HG03064 (cell line): Measurements from ENCODE around the gene PRELP.
"Not testable (repeated sequence)": the region's sequence is repeated elsewhere in the genome, so short reads cannot be mapped to it uniquely, and the experiment has no call there.

ENCODE experiments used
- ATAC-seq: cut with Tn5 transposase; IDR thresholded peaks from one replicate; pipeline ENCODE4 v1.9.1; 2021; ENCODE audit warnings: low read depth; ENCODE audit not compliant: unreplicated experiment

Gene PRELP

DNA sequence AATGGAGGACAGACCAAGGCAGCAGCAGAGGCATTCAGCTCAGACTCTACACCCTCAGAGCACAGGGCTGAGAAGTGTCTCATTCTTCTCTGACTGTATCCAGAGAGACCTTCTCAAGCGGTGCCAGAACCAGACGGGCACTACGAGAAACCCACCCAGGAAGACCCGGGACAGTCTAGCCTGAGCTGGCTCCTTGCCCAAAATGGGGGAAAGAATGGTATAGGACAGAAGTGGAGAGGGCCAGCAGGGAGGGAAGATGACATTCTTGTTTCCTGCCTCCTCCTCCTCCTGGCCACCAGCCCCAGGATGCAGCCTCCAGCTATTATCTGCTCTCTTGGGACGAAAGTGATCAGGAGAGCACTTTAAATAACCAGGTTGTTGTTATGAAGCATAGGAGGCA is 22.6 kb upstream of the PRELP start:
- ATAC-seq = no peak

DNA sequence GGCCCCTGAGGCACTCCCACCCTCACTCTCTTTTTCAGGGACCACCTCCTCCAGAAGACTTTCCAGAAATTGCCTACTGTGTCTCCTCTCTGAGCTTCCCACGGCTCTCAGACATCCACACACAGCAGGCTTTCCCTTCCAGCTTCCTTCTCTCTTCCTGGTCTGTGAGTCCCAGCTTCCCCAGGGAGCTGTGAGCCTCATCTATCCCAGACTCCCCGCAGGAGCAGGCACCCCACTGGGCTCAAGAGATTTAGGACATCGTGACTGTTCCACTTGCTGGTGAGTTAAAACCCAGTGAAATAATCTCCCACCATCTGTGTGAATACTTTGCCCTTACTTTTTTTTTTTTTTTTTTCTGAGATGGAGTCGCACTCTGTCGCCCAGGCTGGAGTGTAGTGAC is 22.0 kb upstream of the PRELP start:
- ATAC-seq = no peak

DNA sequence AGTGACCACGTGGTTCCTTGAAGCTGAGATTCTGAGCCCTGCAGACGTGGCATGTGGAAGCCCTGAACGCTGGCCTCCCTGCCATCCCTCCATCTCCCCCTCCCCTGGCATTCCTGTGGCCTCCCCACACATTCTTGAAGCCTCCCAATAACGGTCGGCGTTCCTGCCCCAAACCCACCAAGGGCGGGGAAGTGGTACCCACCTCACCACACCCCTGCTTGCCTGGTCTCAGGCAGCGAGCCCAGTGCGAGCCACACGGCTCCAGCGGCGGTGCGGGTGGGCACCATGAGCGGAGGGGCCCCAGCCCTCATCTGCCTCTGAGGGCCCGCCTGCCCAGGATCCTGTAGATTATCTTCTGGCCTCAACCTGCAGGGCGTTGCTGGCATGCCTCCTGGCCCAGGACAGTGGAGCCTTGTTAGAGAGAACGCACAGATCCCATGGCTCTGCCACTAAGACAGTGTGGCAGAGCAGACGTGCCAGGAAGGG is 20.6 kb upstream of the PRELP start:
- ATAC-seq = no peak

DNA sequence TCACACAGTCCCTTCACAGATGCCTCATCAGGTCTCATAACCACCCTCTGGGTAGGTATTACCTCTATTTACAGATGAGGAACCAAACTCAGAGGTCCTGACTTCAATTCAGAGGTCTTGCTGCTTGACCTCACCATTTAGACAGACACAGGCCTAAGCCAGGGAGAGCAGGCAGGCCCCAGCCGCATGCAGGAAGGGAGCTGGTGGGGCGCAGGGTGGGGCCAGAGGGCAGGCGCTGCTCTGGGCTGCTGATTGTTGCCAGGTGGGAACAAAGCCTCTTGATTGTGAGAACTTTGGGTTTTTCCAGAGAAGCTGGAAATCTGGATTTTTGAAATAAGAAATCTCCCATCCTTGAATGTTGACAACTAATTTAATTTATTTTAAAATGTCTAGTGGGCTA is 19.9 kb upstream of the PRELP start:
- no peak for ATAC-seq

DNA sequence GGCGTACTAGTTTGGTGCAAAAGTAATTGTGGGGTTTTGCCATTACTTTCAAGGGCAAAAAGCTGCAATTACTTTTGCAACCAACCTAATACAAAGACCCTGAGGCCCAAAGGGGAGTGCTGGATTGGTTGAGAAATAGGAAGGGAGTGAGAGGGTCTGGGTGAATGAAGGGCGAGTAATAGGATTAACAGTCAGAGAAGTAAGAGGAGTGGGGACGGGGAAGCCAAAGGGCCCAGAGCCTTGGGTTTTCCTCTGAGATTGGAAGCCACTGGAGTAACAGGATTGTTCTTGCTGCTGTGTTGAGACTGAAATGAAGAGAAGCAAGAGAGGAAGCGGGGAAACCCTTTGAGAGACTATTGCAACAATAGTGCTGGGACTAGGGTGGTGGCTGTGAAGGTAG is 19.0 kb upstream of the PRELP start:
- ATAC-seq = no peak

DNA sequence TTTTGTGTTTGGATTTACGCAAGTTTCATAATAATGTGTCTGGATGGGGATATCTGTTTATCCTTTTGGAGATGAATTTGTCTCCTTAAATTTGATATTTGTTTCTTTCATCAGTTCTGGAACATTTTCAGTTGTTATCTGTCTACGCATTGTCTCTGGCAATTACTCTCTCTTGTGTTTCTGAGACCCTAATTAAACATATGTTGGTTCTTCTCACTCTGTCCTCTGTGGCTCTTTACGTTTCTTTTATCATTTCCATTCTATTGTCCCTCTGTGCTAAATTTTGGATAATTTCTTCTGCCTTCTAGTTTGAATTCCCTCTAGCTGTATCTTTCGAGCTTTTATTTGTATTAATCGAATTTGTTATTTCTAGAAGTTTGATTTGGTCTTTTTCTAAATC is 17.5 kb upstream of the PRELP start:
- no peak for ATAC-seq

DNA sequence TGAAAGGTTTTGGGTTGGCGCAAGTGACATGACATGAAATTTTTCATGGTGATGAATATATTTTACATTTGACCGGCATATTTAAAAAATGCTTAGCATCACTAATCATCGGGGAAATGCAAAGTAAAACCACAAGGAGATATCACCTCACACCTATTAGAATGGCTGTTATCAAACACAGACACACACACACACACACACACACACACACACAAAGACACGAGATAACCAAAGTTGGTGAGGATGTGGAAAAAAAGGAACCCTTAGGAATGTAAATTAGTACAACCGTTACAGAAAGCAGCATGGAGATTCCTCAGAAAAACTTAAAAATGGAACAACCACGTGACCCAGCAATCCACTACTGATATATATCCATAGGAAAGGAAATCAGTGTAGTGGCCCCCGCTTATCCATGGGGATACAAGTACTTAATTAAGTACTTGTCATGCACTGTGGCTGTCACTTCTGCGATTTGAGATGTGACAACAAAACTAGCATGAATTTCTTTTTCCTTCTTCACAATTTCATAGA is 15.9 kb upstream of the PRELP start:
- no peak for ATAC-seq

DNA sequence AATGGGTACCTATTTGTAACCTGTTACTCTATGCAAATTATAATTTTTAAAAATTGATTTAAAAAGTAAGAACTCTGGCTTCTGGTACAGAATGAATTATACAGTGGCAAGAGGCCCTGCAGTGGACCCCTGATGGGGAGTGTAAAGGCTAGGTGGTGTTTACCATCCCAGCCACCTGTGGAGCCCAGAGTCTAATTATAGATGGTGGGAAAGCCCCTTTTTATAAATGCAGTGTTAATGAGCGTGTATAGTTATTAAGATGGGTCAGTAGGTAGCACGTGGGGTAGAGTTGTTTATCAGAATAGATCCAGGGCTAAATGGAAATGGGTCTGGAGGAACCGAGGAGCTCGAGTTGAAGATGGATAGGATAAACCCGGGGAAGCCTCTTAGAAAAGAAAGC is 13.9 kb upstream of the PRELP start:
- ATAC-seq = no peak

DNA sequence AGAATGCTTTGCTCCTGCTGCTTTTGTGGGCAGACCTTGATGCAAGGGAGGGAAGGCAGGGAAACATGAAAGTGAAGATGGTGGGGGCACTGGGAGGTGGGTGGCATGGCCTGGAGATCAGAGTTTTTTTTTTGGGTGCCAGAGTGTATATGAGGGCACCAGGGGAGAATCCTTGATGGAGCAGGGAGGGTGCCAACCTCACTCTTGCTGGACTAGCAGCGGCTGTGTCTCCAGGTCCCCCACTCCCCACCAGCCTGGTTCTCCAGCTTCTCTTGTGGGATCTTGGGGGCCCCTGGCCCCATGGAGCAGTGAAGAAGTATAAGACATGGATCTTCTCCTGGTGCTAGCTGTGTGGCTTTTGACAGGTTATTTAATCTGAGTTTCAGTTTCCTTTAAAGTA is 13.5 kb upstream of the PRELP start:
- no peak for ATAC-seq

DNA sequence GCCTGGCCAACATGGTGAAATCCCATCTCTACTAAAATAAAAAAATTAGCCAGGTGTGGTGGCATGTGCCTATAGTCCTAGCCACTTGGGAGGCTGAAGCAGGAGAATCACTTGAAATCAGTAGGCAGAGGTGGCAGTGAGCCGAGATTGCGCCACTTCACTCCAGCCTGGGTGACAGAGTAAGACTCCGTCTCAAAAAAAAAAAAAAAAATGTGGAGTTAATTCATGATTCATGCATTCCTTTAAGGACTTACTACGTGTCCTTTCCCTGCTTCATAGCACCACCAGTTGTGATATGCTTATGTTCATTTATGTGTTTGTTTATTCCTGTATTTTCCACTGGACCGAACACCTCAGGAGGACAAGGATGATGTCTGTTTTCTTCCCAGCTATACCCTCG is 12.7 kb upstream of the PRELP start:
- no peak for ATAC-seq

DNA sequence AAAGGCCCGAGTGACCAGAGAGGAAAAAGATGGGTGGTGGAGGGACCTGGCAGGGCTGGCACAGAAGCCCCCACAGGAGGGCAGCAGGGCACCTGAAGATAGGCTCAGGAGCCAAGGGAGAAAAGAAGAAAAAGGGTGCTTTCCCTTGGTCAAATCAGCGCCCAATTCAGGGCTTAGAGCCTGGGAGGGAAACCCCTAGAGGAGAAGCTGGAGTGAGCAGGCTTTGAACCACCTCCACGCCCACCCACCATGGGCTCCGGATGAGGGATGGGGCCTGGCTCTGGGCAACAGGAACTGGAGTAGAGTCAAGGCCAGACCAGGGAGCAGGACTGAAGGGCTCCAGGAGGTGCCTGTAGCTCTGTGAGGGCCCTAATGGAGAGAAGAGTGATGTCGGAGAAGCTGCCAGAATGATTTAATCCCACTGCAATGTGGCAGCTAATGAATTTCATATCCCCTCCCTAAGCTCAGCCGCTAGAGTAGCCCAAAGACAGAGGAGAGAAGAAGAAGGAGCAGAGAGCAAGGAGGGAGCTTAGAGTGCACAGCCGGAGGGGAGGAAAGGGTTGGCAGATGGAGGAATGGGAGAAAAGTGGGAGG is 12.0 kb upstream of the PRELP start:
- ATAC-seq = no peak

DNA sequence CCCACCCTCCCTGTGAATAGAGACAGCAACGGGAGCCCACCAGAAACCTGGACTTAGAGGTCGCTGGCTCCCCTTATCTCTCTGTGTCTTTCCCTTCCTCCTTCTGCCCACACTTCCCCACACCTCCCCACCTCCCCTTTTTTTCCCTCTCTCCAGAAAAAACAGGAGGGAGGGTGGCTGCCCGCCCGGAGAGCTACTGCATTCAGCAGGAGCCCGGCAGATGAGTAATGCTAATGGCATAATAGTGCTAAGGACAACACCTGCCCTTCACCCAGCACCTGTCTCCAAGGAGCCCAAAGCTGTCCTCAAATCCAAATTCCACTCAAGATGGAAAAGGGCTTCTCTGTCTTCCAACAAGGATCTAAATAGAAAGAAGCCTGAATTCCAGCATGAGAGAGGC is 11.4 kb upstream of the PRELP start:
- ATAC-seq = no peak

DNA sequence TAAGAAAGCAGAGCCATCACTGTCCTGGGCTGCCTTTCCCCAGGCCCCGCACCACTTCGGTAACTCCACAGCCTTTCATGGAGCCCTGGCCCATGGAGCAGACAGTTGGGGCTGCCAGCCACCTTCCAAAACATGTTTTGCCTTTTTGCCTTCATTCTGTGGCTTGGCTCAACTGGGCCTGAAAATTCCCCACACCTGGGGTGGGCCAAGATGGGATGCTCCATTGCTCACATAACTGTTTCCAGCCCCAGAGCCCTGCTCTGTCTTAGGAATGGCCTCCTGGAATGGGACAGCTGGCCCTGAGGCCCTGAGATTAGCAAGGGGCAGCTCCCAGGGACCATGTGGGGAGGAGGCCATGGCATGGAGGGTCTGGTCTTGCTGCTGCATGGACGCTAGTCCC is 10.9 kb upstream of the PRELP start:
- no peak for ATAC-seq

DNA sequence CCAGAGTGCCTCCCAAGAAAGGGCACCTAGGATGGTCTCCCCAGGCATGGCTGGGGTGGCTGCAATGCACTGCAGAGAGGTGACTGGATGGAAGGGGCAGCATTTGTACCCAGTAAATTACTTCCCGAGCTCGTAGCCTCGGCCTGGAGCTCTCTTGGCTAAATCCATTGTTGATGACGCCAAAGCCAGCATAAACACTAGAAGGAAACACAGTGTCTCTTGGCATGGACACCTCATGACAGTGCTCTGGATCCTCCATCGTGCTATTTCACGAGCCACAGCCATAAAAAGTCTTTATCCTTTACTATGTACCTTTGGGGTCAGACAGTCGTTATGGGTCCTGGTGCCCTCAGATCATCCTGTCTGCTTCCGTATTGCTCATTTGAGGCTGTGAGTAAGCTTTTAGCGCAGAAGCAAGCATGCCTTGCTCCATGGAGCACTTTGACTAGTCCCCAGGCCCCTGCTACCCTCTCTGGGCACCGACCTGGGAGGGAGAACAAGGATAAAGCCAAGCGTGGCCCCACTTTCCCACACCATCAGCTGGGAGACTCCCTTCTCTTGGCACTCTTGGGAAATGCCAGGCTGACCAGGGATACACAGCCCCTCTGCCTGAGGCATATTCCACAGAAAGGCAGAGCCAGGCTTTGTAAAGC is 10.3 kb upstream of the PRELP start:
- no peak for ATAC-seq

DNA sequence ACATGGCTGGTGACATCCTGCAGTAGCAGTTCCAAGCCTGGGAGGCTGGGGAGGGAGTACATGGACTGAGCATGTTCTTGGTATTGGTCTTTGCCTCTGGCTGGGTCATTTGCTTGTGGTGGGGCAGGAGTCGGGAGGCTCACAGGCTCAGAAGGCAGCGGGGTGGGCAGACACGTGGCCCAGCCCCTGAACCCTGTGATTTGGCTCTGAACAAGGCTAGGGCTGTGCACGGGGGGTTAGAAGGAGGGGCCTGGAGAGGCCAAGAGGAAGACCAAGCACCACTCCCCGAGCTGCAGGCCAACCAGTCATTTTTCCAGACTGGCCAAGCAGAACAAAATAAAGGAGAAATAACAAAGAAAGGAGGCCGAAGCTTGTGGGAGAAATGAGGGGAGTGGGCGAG is 9.7 kb upstream of the PRELP start:
- no peak for ATAC-seq

DNA sequence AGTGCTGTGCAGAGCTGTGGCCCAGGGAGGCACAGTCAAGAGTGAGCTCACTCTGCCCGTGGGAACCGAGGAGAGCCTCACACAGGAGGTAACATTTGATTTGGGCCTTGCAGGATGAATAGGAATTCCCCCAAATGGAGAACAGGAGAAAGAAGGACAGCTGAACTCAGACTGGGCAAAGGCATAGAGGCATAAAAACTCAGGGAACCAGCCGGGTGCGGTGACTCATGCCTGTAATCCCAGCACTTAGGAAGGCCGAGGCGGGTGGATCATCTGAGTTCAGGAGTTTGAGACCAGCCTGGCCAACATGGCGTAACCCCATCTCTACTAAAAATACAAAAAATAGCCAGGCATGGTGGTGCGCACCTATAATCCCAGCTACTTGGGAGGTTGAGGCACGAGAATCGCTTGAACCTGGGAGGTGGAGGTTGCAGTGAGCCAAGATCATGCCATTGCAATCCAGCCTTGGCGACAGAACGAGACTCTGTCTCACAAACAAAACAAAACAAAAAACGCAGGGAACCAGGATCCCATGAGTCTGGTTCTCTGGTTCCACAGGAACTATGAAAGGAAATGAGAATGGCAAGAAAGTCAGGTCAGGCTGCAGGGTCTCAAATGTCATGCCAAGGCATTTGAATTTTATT is 8.6 kb upstream of the PRELP start:
- ATAC-seq = not testable (repeated sequence)

DNA sequence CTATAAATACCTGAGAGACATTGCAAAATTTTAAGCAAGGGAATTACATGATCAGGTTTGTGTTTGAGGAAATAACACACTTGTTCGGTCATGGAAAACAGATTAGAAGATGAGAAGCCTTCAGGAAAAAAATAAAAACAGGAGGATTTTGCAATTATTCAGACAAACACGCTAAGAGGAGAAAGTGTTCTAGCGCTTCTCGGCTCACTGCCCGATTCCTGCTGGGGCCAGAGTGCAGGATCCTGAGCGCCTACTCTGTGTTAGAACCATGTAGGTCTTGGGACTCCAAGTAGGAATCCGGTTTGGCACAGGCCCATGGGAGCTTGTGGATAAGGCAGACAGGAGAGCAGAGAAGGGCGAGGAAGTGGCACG is 8.1 kb upstream of the PRELP start:
- no peak for ATAC-seq

DNA sequence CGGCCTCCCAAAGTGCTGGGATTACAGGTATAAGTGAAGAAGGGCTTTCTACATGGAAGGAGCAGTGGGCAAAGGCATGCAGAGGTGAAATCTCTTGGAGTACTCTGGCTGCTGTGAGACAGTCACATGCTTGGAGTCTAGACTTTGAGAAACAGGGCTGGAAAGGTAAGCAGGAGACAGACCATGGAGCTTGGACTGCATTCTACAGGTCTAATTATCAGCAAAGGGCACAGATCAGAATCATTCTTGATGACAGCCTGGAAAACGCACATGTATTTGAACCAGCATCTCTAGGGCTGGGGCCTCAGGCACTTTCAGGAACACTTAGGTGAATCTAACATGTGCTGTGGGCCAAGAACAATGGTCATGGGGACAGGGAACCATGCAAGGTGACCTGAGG is 7.3 kb upstream of the PRELP start:
- no peak for ATAC-seq

DNA sequence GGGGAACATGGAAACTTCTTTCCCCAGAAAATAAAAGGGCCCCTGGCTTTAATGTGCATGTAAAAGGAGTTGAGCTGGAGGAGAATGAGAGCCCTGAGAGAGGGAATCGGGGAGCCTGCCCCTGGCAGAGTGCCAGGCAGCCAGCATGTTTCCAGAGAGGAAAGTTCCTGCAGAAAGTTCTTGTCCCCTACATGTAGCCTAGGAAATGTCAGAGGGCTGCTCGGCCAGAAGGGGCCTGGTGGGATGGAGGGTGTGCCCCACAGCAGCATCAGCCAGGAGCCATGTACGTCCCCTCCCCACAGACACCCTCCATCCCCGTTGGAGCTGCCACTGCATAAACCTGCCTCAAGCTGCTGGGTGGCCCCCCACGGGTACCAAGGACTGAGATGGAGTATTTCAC is 5.4 kb upstream of the PRELP start:
- no peak for ATAC-seq

DNA sequence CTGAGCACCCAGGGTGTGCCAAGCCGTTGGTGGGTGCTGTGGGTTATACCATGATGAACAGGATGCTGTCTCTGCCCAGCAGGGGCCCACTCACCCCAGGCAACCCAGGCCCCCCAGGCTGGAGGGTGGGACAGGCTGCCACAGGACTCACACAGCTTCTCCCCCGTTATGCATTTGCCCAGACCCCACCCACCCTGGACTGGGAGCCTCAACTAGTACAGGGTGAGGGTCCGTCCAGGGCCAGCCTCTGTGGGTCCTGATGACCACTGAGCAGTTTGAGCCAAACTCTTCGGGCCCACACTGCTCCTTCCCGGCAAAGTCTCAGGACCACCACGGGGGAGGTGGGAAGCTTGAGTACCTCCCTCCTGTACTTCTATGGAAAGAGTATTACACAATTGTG is 3.8 kb upstream of the PRELP start:
- no peak for ATAC-seq

DNA sequence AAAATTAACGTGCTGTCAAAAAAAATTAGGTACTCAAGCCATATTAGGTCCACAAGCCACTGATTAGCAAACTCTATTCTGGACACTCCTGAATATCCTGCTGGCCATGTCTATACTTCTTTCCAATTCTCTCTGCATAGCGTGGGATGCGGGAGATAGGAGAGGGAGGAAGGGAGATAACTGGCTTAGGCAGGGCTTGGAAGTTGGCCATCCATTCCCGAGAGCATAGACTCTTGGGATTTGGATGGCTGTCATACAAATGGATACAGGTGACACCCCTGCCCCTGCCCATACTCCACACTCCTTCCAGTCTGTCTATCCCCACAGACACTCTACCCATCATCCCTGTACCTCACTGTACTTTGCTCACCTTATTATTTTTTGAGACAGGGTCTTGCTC is 2.3 kb upstream of the PRELP start:
- no peak for ATAC-seq

DNA sequence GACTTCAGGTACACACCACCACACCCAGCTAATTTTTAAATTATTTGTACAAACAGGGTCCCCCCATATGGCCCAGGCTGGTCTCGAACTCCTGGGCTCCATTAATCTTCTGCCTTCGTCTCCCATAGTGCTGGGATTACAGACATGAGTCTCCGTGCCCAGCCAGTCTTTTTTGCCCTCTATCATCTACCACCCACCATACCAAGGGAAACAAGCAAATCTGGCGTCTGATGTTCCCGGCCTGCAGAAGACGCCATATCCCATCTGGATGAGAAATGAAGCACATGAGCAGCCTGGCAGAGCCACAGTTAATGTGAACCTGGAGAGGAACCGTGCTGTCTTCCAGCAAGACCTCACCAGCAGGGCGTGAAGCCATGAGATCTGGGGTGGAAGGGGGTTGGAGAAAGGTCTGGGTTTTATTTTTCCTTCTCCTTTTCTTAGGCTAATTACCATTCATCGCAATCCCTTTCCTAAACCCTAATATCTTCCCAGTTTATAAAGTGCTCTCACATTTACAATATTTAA is 1.8 kb upstream of the PRELP start:
- no peak for ATAC-seq
